B cell (primary cell): Measurements from ENCODE around the gene PDLIM4. TPM values are rescaled to one million over a fixed set of nuclear protein-coding genes. Genes with fewer than 3 reads are reported as not detected.

ENCODE experiments used
- ATAC-seq: fragments of 200-7000 bp; cut with Tn5 transposase; one replicate; pipeline ENCODE4 v1.10.0; 2021; ENCODE audit warnings: low read depth, mild to moderate bottlenecking, moderate number of reproducible peaks, moderate library complexity
- CTCF ChIA-PET: fragments of 350-600 bp; sonication (Branson Sonifier 250); formaldehyde crosslinking; loops from one replicate; lab custom pipeline; 2021; ENCODE audit warnings: antibody characterized with exemption, inconsistent platforms; lab: Charles Lee
- POLR2A ChIA-PET: fragments of 350-600 bp; sonication (Branson Sonifier 250); formaldehyde crosslinking; loops from one replicate; lab custom pipeline; 2021; ENCODE audit warnings: antibody characterized with exemption; lab: Charles Lee
- DNase-seq: peaks from one replicate; pipeline ENCODE4 v3.0.0; 2013
- H2AFZ ChIP-seq: 2 replicates; pipeline ENCODE4 v1.6.1; 2012; ENCODE audit warnings: mild to moderate bottlenecking, low read depth, low read length; ENCODE audit not compliant: insufficient read depth, poor library complexity, severe bottlenecking
- H3K27ac ChIP-seq, 2 donors: 1 replicate in 1 of 2; 2 replicates in 1 of 2; pipeline ENCODE4 v1.5.1; 2012 to 2013; ENCODE audit warnings: low read length in 2 of 2, mild to moderate bottlenecking in 2 of 2, moderate library complexity in 1 of 2
- H3K27me3 ChIP-seq, 4 experiments: fragments of 200-600 bp in 1 of 4; sonication (generic) in 1 of 4; replicated peaks in 1 of 4; 1 replicate in 2 of 4; 2 replicates in 2 of 4; pipeline versions ENCODE4 v1.6.1 to v1.7.0; 2013 to 2016; ENCODE audit warnings: low read length in 3 of 4, mild to moderate bottlenecking in 2 of 4, mixed read lengths in 1 of 4, moderate library complexity in 1 of 4; ENCODE audit not compliant: insufficient read depth in 4 of 4, control insufficient read depth in 3 of 4; ENCODE audit errors: control extremely low read depth in 1 of 4
- H3K36me3 ChIP-seq, 2 experiments: replicated peaks in 1 of 2; 1 replicate in 1 of 2; 2 replicates in 1 of 2; pipeline versions ENCODE4 v1.6.1 to v1.7.1; 2013; ENCODE audit warnings: low read length in 1 of 2; ENCODE audit not compliant: insufficient read depth in 2 of 2, control insufficient read depth in 1 of 2; ENCODE audit errors: control extremely low read depth in 1 of 2, extremely low read depth in 1 of 2
- H3K4me1 ChIP-seq, 2 donors: fragments of 200-600 bp in 1 of 2; sonication (generic) in 1 of 2; 1 replicate in 1 of 2; 2 replicates in 1 of 2; pipeline versions ENCODE4 v1.5.1 to v1.6.1; 2013 to 2017; ENCODE audit warnings: low read length in 2 of 2; ENCODE audit not compliant: control insufficient read depth in 2 of 2, insufficient read depth in 2 of 2
- H3K4me2 ChIP-seq: replicated peaks from 2 replicates; pipeline ENCODE3; 2012; ENCODE audit warnings: mild to moderate bottlenecking, low read depth, low read length; ENCODE audit not compliant: poor library complexity, severe bottlenecking
- H3K4me3 ChIP-seq, 5 experiments: fragments of 200-600 bp in 1 of 5; sonication (generic) in 1 of 5; 1 replicate in 3 of 5; 2 replicates in 2 of 5; pipeline versions ENCODE4 v1.5.1 to v1.7.0; 2011 to 2016; ENCODE audit warnings: low read length in 4 of 5, mild to moderate bottlenecking in 4 of 5, low read depth in 2 of 5, control low read depth in 1 of 5, moderate library complexity in 1 of 5; ENCODE audit not compliant: insufficient read depth in 1 of 5; ENCODE audit errors: control extremely low read depth in 1 of 5, extremely low read depth in 1 of 5
- H3K79me2 ChIP-seq: fragments of 200-600 bp; sonication (generic); one replicate; pipeline ENCODE4 v1.6.0; 2016; ENCODE audit warnings: low read length; ENCODE audit not compliant: control insufficient read depth, insufficient read depth
- H3K9ac ChIP-seq: fragments of 200-600 bp; sonication (generic); 2 replicates; pipeline ENCODE4 v1.6.1; 2017; ENCODE audit warnings: mild to moderate bottlenecking, low read length, moderate library complexity
- H3K9me3 ChIP-seq, 3 donors: one replicate each; pipeline versions ENCODE4 v1.6.1 to v1.7.1; 2013; ENCODE audit warnings: low read length in 2 of 3; ENCODE audit not compliant: control insufficient read depth in 2 of 3, insufficient read depth in 1 of 3; ENCODE audit errors: control extremely low read depth in 1 of 3
- H4K20me1 ChIP-seq: 2 replicates; pipeline ENCODE4 v1.6.0; 2012; ENCODE audit warnings: mild to moderate bottlenecking, low read length; ENCODE audit not compliant: insufficient read depth, control insufficient read depth, poor library complexity, severe bottlenecking
- H3K27ac Mint-ChIP-seq: one replicate; pipeline ENCODE4 v1.8.0; 2021; ENCODE audit warnings: mixed read lengths
- H3K27me3 Mint-ChIP-seq: one replicate; pipeline ENCODE4 v1.8.0; 2021; ENCODE audit warnings: mixed read lengths
- H3K4me1 Mint-ChIP-seq: one replicate; pipeline ENCODE4 v1.8.0; 2021; ENCODE audit warnings: mixed read lengths
- H3K4me3 Mint-ChIP-seq: one replicate; pipeline ENCODE4 v1.8.0; 2021; ENCODE audit warnings: mixed read lengths
- H3K9me3 Mint-ChIP-seq: one replicate; pipeline ENCODE4 v1.8.0; 2022; ENCODE audit warnings: mixed read lengths; ENCODE audit not compliant: insufficient read depth
- EZH2 ChIP-seq: IDR thresholded peaks from 2 replicates; pipeline ENCODE4 v1.6.1; 2012; ENCODE audit warnings: borderline replicate concordance, low read depth, mild to moderate bottlenecking, moderate library complexity, low read length; ENCODE audit not compliant: insufficient read depth, poor library complexity, severe bottlenecking
- WGBS: methylation state at CpG from one replicate; pipeline ENCODE4 v1.1.5; 2013; ENCODE audit warnings: missing lambda C conversion rate; ENCODE audit not compliant: insufficient coverage; 5-methylcytosine and 5-hydroxymethylcytosine counted together
- intact Hi-C: fragments of 100-400 bp; cut with micrococcal nuclease; formaldehyde crosslinking; loops from one replicate; pipeline ENCODE4 v1.10.0; 2022
- polyA plus RNA-seq: library from polyadenylated mRNA; depleted of rRNA; stranded (reverse); fragments of >200 nt; gene quantifications from 2 replicates; pipeline ENCODE4 v1.2.3, GENCODE V29; 2012
- total RNA-seq, 2 donors: library from RNA; stranded (reverse); fragments of 120-200 nt in 1 of 2; gene quantifications; 1 replicate in 1 of 2; 2 replicates in 1 of 2; pipeline versions ENCODE4 v1.2.3 to v1.2.4, GENCODE V29; 2013 to 2022
- TF ChIP-seq, protein P1 (sequence below): fragments of 200-600 bp; IDR thresholded peaks from one replicate; pipeline ENCODE4 v1.8.0; 2022; ENCODE audit warnings: antibody characterized with exemption, mild to moderate bottlenecking

PDLIM4 gene
- total and polyA plus RNA-seq, 2 donors (not counting 1 experiment from before 2014, with no cell fraction given) = not detected

DNA sequence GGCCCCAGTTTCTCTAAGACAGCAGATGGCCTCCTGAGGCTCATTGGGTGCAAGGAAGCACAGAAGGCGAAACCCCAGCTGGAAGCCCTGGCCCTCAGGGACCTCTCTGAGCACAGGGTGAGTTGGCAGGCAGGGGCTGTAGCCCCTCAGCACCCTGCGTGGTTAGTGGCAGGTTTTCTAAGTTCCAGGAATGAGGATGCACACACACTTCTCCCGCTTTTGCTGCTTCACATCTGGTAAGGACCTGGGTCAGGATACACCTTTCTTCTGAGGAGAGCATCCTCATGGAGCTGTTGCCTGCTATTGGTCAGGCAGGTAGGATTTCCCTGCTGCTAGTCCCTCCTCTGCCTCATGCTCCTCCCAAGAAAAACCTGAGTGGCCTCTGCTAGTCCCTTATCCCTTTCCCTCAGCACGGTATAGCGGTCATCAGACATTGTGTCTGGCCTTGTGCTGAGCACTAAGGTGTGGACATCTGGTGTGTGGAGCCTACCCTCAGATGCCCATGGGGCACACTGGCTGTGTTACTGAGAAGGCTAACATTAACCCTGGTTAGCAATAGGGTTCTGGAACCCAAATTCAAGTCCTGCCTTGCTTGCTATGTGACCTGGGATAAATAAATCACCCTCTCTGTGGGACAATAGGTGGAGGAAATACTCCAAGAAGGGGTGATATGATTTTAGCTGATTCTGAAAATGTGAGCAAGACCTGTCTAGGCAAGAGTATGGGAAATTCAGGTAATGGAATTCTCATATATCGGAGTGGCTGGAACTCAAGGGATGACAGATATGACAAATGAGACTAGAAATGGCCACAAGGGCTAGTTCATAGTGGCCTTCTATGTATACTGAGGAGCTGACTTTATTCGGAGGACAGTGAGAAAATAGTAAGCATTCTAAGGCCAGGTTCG, 38.3 kb downstream of the PDLIM4 start:
- ATAC-seq (no peak), DNase-seq (no peak)
- Histone ChIP-seq H3K27me3 (peaks cover 0 to 41% (median 24%) of the 10 kb centered on the region in 4 experiments), H3K9ac (no peak overlapping the region), H3K9me3 (peaks cover 0 to 10% (median 0%) of the 10 kb centered on the region in 3 donors), H3K79me2 (no peaks in the 10 kb centered on the region), H3K4me1 (peaks cover 15 to 23% of the 10 kb centered on the region in 2 donors), H3K36me3 (no peaks in the 10 kb centered on the region), H2AFZ (peak overlapping the region; percentile 92), H3K4me3 (peak overlapping the region in 1 of 5 experiments; percentile 65), H3K4me2 (peak overlapping the region; percentile 87), H4K20me1 (no peaks in the 10 kb centered on the region), H3K27ac (no peak overlapping the region)
- ChIA-PET POLR2A (no interaction called here), CTCF (interaction anchor here (0.9 to 1.2 kb wide), 2 partner anchors 22 to 86 kb away, joined by 3 to 4 read pairs; no protein-coding TSS in a partner anchor)
- WGBS = 71% methylated on average over 8 of the region's 8 CpGs
- Mint-ChIP-seq H3K4me1 (peaks cover 21% of the 10 kb centered on the region), H3K27me3 (peaks cover 36% of the 10 kb centered on the region), H3K9me3 (no peaks in the 10 kb centered on the region), H3K27ac (no peak overlapping the region), H3K4me3 (peak overlapping the region; percentile 92)
- no peak for TF ChIP-seq EZH2
- TF ChIP-seq, protein P1, sequence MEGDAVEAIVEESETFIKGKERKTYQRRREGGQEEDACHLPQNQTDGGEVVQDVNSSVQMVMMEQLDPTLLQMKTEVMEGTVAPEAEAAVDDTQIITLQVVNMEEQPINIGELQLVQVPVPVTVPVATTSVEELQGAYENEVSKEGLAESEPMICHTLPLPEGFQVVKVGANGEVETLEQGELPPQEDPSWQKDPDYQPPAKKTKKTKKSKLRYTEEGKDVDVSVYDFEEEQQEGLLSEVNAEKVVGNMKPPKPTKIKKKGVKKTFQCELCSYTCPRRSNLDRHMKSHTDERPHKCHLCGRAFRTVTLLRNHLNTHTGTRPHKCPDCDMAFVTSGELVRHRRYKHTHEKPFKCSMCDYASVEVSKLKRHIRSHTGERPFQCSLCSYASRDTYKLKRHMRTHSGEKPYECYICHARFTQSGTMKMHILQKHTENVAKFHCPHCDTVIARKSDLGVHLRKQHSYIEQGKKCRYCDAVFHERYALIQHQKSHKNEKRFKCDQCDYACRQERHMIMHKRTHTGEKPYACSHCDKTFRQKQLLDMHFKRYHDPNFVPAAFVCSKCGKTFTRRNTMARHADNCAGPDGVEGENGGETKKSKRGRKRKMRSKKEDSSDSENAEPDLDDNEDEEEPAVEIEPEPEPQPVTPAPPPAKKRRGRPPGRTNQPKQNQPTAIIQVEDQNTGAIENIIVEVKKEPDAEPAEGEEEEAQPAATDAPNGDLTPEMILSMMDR = no peak
- intact Hi-C loops = loop anchor here (10.0 kb wide), 1 partner anchor 209 kb away; no protein-coding TSS in a partner anchor
